ENCODE results near the gene ANGPT4. TPM values are rescaled to one million over a fixed set of nuclear protein-coding genes. Genes with fewer than 3 reads are reported as not detected.

ANGPT4 gene
- total RNA-seq, 2 experiments from 2014 or later: not detected

- DNase-seq (no peak), ATAC-seq (no peak)
- Mint-ChIP-seq H3K9me3 (ENCODE audit: low read depth) (no peaks in the 10 kb centered on the region), H3K27ac (no peak overlapping the region), H3K4me3 (no peak overlapping the region), H3K4me1 (peaks cover 2% of the 10 kb centered on the region), H3K27me3 (peaks cover 43% of the 10 kb centered on the region), H3K36me3 (no peaks in the 10 kb centered on the region)
- CTCF ChIA-PET: interaction anchor here (8.7 kb wide), 1 partner anchor 135 kb away, joined by 208 read pairs; no protein-coding TSS in a partner anchor
These were observed 36.2 kb upstream of the ANGPT4 start for GRCh38 chr20:952196-952795.

- peaks cover 44% of the 10 kb centered on the region for H3K27me3 Mint-ChIP-seq
- DNase-seq (no peak), ATAC-seq (no peak)
- H3K9me3 Mint-ChIP-seq (ENCODE audit: low read depth): no peaks in the 10 kb centered on the region
- no peak overlapping the region for H3K4me3 Mint-ChIP-seq
- CTCF ChIA-PET: interaction anchor here (0.6 to 8.7 kb wide), 2 partner anchors 134 to 135 kb away, joined by 5 to 208 read pairs; no protein-coding TSS in a partner anchor
- peaks cover 2% of the 10 kb centered on the region for H3K4me1 Mint-ChIP-seq
- no peak overlapping the region for H3K27ac Mint-ChIP-seq
- no peaks in the 10 kb centered on the region for H3K36me3 Mint-ChIP-seq
These were observed 35.4 kb upstream of the ANGPT4 start for GRCh38 chr20:951384-952169.

GRCh38 chr20:949717-950116, 33.6 kb upstream of the ANGPT4 start:
- Mint-ChIP-seq H3K27me3 (peaks cover 32% of the 10 kb centered on the region), H3K9me3 (ENCODE audit: low read depth) (no peaks in the 10 kb centered on the region), H3K4me1 (no peaks in the 10 kb centered on the region), H3K4me3 (no peak overlapping the region), H3K27ac (no peak overlapping the region), H3K36me3 (no peaks in the 10 kb centered on the region)
- DNase-seq: no peak
- CTCF ChIA-PET: no interaction called here
- no peak for ATAC-seq

- Mint-ChIP-seq H3K4me1 (no peaks in the 10 kb centered on the region), H3K27ac (no peak overlapping the region), H3K27me3 (peaks cover 29% of the 10 kb centered on the region), H3K36me3 (no peaks in the 10 kb centered on the region), H3K9me3 (ENCODE audit: low read depth) (no peaks in the 10 kb centered on the region), H3K4me3 (no peak overlapping the region)
- DNase-seq (no peak), ATAC-seq (no peak)
- CTCF ChIA-PET: interaction anchor here (1.1 to 1.7 kb wide), 2 partner anchors 9 to 129 kb away, joined by 3 to 7 read pairs; no protein-coding TSS in a partner anchor
These were observed 30.7 kb upstream of the ANGPT4 start for GRCh38 chr20:946826-947225.

GRCh38 chr20:945841-946240, 29.7 kb upstream of the ANGPT4 start:
- no peaks in the 10 kb centered on the region for H3K4me1 Mint-ChIP-seq
- CTCF ChIA-PET: interaction anchor here (1.7 kb wide), 1 partner anchor 10 kb away, joined by 7 read pairs; no protein-coding TSS in a partner anchor

GRCh38 chr20:944774-945410, 28.8 kb upstream of the ANGPT4 start:
- Mint-ChIP-seq H3K9me3 (ENCODE audit: low read depth) (no peaks in the 10 kb centered on the region), H3K27ac (no peak overlapping the region), H3K4me1 (no peaks in the 10 kb centered on the region), H3K4me3 (no peak overlapping the region), H3K27me3 (peaks cover 29% of the 10 kb centered on the region), H3K36me3 (no peaks in the 10 kb centered on the region)
- CTCF ChIA-PET: no interaction called here
- DNase-seq (no peak), ATAC-seq (no peak)

More at GRCh38 chr20:945841-946240, 29.7 kb upstream of the ANGPT4 start:
- H3K27ac Mint-ChIP-seq: no peak overlapping the region
- peaks cover 29% of the 10 kb centered on the region for H3K27me3 Mint-ChIP-seq
- ATAC-seq (no peak), DNase-seq (no peak)
- no peaks in the 10 kb centered on the region for H3K36me3 Mint-ChIP-seq
- H3K4me3 Mint-ChIP-seq: no peak overlapping the region
- H3K9me3 Mint-ChIP-seq (ENCODE audit: low read depth): no peaks in the 10 kb centered on the region

GRCh38 chr20:944148-944547, 28.0 kb upstream of the ANGPT4 start:
- CTCF ChIA-PET: interaction anchor here (1.7 kb wide), 1 partner anchor 126 kb away, joined by 5 read pairs; no protein-coding TSS in a partner anchor
- ATAC-seq (no peak), DNase-seq (no peak)
- Mint-ChIP-seq H3K27me3 (peaks cover 27% of the 10 kb centered on the region), H3K27ac (no peak overlapping the region), H3K9me3 (ENCODE audit: low read depth) (no peaks in the 10 kb centered on the region), H3K36me3 (no peaks in the 10 kb centered on the region), H3K4me1 (no peaks in the 10 kb centered on the region), H3K4me3 (no peak overlapping the region)

- no peaks in the 10 kb centered on the region for H3K4me1 Mint-ChIP-seq
- no peaks in the 10 kb centered on the region for H3K36me3 Mint-ChIP-seq
- no peaks in the 10 kb centered on the region for H3K9me3 Mint-ChIP-seq (ENCODE audit: low read depth)
- DNase-seq (no peak), ATAC-seq (no peak)
- CTCF ChIA-PET: interaction anchor here (1.7 kb wide), 1 partner anchor 124 kb away, joined by 5 read pairs; no protein-coding TSS in a partner anchor
- H3K27me3 Mint-ChIP-seq: peaks cover 13% of the 10 kb centered on the region
- no peak overlapping the region for H3K27ac Mint-ChIP-seq
- no peak overlapping the region for H3K4me3 Mint-ChIP-seq
These were observed 26.5 kb upstream of the ANGPT4 start for GRCh38 chr20:942611-943010.

GRCh38 chr20:940926-941325, 24.8 kb upstream of the ANGPT4 start:
- Mint-ChIP-seq H3K4me1 (no peaks in the 10 kb centered on the region), H3K27me3 (peaks cover 7% of the 10 kb centered on the region), H3K36me3 (no peaks in the 10 kb centered on the region), H3K27ac (no peak overlapping the region), H3K9me3 (ENCODE audit: low read depth) (no peaks in the 10 kb centered on the region), H3K4me3 (no peak overlapping the region)
- CTCF ChIA-PET: interaction anchor here (1.1 to 1.6 kb wide), 2 partner anchors 15 to 125 kb away, joined by 3 to 4 read pairs; no protein-coding TSS in a partner anchor
- DNase-seq (no peak), ATAC-seq (no peak)

- Mint-ChIP-seq H3K36me3 (no peaks in the 10 kb centered on the region), H3K27me3 (peaks cover 7% of the 10 kb centered on the region), H3K27ac (no peak overlapping the region), H3K4me3 (no peak overlapping the region), H3K9me3 (ENCODE audit: low read depth) (no peaks in the 10 kb centered on the region), H3K4me1 (no peaks in the 10 kb centered on the region)
- no peak for DNase-seq
- ATAC-seq: no peak
- CTCF ChIA-PET: no interaction called here
These were observed 23.5 kb upstream of the ANGPT4 start for GRCh38 chr20:939606-940005.

GRCh38 chr20:934186-934840, 18.2 kb upstream of the ANGPT4 start:
- ATAC-seq (no peak), DNase-seq (no peak)
- peaks cover 5% of the 10 kb centered on the region for H3K27me3 Mint-ChIP-seq
- H3K4me3 Mint-ChIP-seq: no peak overlapping the region
- CTCF ChIA-PET: no interaction called here
- H3K27ac Mint-ChIP-seq: no peak overlapping the region
- H3K9me3 Mint-ChIP-seq (ENCODE audit: low read depth): peaks cover 17% of the 10 kb centered on the region
- H3K4me1 Mint-ChIP-seq: no peaks in the 10 kb centered on the region
- H3K36me3 Mint-ChIP-seq: peaks cover 2% of the 10 kb centered on the region

GRCh38 chr20:933029-933428, 16.9 kb upstream of the ANGPT4 start:
- no peak for DNase-seq
- peaks cover 13% of the 10 kb centered on the region for H3K27me3 Mint-ChIP-seq

GRCh38 chr20:931401-931800, 15.3 kb upstream of the ANGPT4 start:
- peaks cover 17% of the 10 kb centered on the region for H3K9me3 Mint-ChIP-seq (ENCODE audit: low read depth)
- no peak overlapping the region for H3K27ac Mint-ChIP-seq
- H3K36me3 Mint-ChIP-seq: peaks cover 2% of the 10 kb centered on the region
- no peaks in the 10 kb centered on the region for H3K4me1 Mint-ChIP-seq
- CTCF ChIA-PET: no interaction called here
- H3K4me3 Mint-ChIP-seq: no peak overlapping the region
- H3K27me3 Mint-ChIP-seq: peaks cover 18% of the 10 kb centered on the region
- ATAC-seq (no peak), DNase-seq (no peak)

More at GRCh38 chr20:933029-933428, 16.9 kb upstream of the ANGPT4 start:
- Mint-ChIP-seq H3K4me3 (no peak overlapping the region), H3K4me1 (no peaks in the 10 kb centered on the region), H3K9me3 (ENCODE audit: low read depth) (peaks cover 17% of the 10 kb centered on the region), H3K27ac (no peak overlapping the region), H3K36me3 (peaks cover 2% of the 10 kb centered on the region)
- no peak for ATAC-seq
- CTCF ChIA-PET: interaction anchor here (0.6 kb wide), 1 partner anchor 128 kb away, joined by 3 read pairs; no protein-coding TSS in a partner anchor

Data from activated CD8-positive, alpha-beta memory T cell treated with anti-CD3 and anti-CD28 coated beads, Interleukin-2, amount 10 ng/mL, durations not matched to agents 7 days and 5 days (primary cell).